ENCODE results near the gene PER2.
A peak's percentile ranks its signal among the peaks of the same experiment; 100 is the strongest.

PER2 gene

GRCh38 chr2:238231251-238231793 lies 57.1 kb downstream of the PER2 start:
- TF ChIP-seq, protein P1, sequence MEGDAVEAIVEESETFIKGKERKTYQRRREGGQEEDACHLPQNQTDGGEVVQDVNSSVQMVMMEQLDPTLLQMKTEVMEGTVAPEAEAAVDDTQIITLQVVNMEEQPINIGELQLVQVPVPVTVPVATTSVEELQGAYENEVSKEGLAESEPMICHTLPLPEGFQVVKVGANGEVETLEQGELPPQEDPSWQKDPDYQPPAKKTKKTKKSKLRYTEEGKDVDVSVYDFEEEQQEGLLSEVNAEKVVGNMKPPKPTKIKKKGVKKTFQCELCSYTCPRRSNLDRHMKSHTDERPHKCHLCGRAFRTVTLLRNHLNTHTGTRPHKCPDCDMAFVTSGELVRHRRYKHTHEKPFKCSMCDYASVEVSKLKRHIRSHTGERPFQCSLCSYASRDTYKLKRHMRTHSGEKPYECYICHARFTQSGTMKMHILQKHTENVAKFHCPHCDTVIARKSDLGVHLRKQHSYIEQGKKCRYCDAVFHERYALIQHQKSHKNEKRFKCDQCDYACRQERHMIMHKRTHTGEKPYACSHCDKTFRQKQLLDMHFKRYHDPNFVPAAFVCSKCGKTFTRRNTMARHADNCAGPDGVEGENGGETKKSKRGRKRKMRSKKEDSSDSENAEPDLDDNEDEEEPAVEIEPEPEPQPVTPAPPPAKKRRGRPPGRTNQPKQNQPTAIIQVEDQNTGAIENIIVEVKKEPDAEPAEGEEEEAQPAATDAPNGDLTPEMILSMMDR (IDR thresholded peaks at IDR 0.05; ENCODE audit: control extremely low read depth, extremely low read depth, low read depth, missing control alignments) = no peak
- DNase-seq (ENCODE audit: extremely low spot score) = peak; percentile 85
- ChIA-PET POLR2A (no interaction called here), CTCF (interaction anchor here (1.0 to 2.6 kb wide), 4 partner anchors 9 to 33 kb away, joined by 3 to 10 read pairs (median 3); no protein-coding TSS in a partner anchor)

DNA sequence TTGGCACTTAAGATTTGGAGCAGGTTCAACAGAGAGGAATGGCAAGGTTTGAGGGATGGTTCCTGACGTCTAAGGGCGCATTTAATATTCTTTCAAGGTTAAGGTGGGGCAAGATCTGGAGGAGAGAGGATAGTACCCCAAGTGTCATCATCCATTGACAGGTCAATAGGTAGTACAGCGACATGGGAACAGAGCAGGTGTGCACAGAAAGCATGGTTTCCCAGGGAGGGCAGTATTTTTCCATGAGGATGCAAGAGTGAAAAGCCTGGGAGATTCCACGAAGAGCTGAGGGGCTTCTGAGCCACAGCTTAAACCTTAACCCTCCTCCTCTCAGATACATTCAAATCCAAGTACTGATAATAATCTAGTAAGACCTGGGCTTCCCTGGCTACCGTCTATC lies 57.7 kb downstream of the PER2 start:
- POLR2A ChIA-PET = no interaction called here

DNA sequence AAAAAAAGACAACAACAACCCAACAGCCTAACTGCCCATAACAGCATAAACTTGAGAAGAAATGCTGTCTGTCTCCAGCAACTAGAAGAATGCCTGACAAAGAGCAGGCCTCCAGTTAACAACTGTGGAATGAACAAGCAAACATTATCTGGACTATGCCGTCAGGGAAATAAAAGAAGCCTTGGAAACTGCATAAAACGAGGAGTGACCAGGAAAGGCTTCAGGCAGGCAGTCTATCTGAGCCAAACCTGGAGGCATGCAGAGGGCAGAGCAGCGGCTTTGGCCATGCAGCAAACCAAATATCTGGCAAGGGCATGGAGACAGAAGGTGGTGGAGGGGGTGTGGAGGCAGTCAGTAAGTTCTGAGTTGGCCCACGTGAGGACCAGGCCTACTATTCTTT lies 59.7 kb downstream of the PER2 start:
- TF ChIP-seq, protein P1 (IDR thresholded peaks at IDR 0.05; ENCODE audit: control extremely low read depth, extremely low read depth, low read depth, missing control alignments) = no peak
- no peak for DNase-seq (ENCODE audit: extremely low spot score)
- CTCF ChIA-PET = no interaction called here
- POLR2A ChIA-PET = no interaction called here

More for the DNA sequence above, 57.7 kb downstream of the PER2 start:
- no peak for DNase-seq (ENCODE audit: extremely low spot score)
- CTCF ChIA-PET = interaction anchor here (1.0 to 2.6 kb wide), 4 partner anchors 9 to 34 kb away, joined by 3 to 10 read pairs (median 3); no protein-coding TSS in a partner anchor
- TF ChIP-seq, protein P1 (IDR thresholded peaks at IDR 0.05; ENCODE audit: control extremely low read depth, extremely low read depth, low read depth, missing control alignments) = no peak

GRCh38 chr2:238227587-238228032 lies 60.8 kb downstream of the PER2 start:
- ChIA-PET POLR2A (no interaction called here), CTCF (no interaction called here)
- TF ChIP-seq, protein P1 (IDR thresholded peaks at IDR 0.05; ENCODE audit: control extremely low read depth, extremely low read depth, low read depth, missing control alignments) = no peak
- DNase-seq (ENCODE audit: extremely low spot score) = no peak

- POLR2A ChIA-PET = no interaction called here
- CTCF ChIA-PET = no interaction called here
Observed at GRCh38 chr2:238226698-238227586, 61.5 kb downstream of the PER2 start.

More at GRCh38 chr2:238226698-238227586, 61.5 kb downstream of the PER2 start:
- TF ChIP-seq, protein P1 (IDR thresholded peaks at IDR 0.05; ENCODE audit: control extremely low read depth, extremely low read depth, low read depth, missing control alignments) = no peak
- DNase-seq (ENCODE audit: extremely low spot score) = no peak

All from GM10248 (cell line).